HG02943 (cell line): ENCODE data around the gene CEP128.

Experiments
- ATAC-seq: cut with Tn5 transposase; IDR thresholded peaks from one replicate; pipeline ENCODE4 v1.9.1; 2021; ENCODE audit warnings: mild to moderate bottlenecking, low read depth, moderate library complexity; ENCODE audit not compliant: unreplicated experiment

Gene CEP128

DNA sequence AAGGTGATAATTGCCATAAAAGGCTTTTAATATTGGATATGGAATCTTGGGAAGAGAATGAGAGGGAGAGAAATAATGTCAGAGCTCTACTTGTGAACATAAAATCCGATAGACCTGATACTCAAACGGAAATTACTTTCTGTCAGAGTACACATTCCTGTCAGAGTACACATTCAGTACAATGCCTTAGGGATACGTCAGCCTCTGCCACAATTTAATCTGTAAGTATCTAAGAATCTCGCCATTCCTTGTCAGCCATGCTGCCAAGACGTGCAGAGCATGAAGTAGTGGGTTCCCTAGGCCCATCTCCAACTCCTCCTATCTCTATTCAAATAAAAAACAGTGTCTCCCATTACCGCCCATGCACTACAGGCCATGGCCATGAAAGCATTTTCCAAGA lies 242.6 kb downstream of the CEP128 start:
- no peak for ATAC-seq

- ATAC-seq, result no peak
Observed at GRCh38 chr14:80695869-80696268, 245.7 kb downstream of the CEP128 start.

DNA sequence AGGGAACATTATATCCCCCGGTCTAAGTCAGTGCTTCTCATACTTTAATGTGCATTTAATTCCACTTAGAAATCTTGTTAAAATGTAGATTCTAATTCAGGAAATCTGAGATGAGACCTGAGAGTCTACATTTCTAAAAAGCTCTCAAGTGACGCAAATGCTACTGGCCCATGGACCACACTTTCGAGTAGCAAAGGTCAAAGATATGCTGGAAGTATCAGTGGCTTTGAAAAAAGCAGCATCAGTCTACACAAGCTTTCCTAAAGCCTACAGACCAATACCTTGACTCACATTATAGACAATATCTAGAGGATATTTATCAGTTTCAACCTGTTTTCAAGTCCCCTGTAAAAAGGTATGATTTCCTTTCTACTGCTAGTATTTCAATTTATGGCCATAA lies 248.6 kb downstream of the CEP128 start:
- no peak for ATAC-seq

- ATAC-seq, result no peak
Observed at GRCh38 chr14:80681651-80682050, 259.9 kb downstream of the CEP128 start.

DNA sequence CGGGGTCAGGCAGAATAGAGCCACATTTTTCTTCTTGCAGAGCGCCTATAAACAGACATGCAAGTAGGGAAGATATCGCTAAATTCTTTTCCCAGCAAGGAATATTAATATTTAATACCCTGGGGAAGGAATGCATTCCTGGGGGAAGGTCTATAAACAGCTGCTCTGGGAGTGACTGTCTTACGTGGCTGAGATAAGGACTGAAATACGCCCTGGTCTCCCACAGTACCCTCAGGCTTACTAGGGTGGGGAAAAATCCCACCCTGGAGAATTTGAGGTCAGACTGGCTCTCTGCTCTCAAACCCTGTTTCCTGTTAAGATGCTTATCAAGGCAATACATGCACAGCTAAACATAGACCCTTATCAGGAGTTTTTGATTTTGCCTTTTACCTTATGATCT lies 262.3 kb downstream of the CEP128 start:
- no peak for ATAC-seq

DNA sequence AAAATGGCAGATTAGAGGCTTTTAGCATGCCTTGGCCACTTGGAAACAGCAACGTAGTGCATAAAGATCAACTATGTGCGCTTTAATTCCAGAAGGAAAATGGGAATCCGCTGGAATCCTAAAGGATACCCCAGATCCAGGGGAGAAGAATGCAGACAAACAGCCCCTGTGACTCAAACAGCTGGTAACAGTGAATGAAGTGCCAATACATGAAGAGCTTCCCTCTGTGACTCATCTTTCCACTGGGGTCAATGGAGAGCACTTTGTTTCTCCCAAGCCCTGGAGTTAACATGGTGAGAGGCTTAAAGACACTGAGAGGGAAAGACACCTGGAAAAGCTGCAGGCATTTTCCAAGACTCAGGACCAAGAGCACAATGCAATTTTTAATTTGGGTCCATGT lies 263.1 kb downstream of the CEP128 start:
- ATAC-seq, result no peak

GRCh38 chr14:80669426-80669825 lies 272.1 kb downstream of the CEP128 start:
- ATAC-seq, result no peak

GRCh38 chr14:80664576-80664975 lies 277.0 kb downstream of the CEP128 start:
- ATAC-seq, result no peak

- ATAC-seq, result no peak
Observed at GRCh38 chr14:80663541-80663940, 278.0 kb downstream of the CEP128 start.

DNA sequence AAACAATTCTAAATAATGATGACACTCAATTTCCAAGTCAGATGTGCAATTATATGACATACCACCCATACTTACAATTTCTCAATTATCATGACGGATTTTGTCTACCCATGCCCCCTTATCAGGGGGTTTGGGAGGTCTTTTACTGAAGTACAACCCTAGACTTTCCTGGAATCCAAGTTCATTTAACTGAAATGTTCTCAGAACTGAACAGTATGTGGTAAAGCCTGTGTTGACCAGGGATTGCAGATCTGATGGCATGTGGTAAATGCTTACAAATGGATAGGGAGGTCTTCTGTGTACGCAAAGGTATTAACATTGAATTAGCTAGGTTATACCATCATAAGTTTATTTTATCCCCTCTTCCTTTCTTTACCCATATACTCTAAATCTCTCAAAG lies 281.8 kb downstream of the CEP128 start:
- ATAC-seq, result no peak

GRCh38 chr14:80658733-80659132 lies 282.8 kb downstream of the CEP128 start:
- ATAC-seq, result no peak

DNA sequence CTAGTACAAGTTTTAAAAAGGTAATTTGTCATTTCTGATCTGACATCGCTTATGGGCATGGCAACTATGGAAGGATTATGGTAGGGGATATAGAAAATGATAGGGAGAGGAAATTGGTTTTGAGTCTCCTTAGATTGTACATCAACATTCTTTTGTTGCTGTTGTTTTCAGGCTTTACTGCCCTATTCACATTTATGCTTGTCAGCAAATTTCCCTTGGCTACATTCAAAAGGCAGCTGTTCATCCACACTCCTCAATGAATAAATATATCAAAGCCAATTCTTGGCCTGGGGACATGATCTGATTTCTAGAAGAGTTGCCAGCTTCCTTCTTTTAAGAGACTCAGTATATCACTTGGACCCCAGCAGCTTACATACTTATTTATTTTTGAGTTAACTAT lies 283.4 kb downstream of the CEP128 start:
- no peak for ATAC-seq

GRCh38 chr14:80653956-80654355 lies 287.6 kb downstream of the CEP128 start:
- ATAC-seq, result no peak

- no peak for ATAC-seq
Observed at GRCh38 chr14:80645667-80646413, 295.7 kb downstream of the CEP128 start.

GRCh38 chr14:80644826-80645225 lies 296.7 kb downstream of the CEP128 start:
- no peak for ATAC-seq

- no peak for ATAC-seq
Observed at GRCh38 chr14:80638620-80639515, 302.7 kb downstream of the CEP128 start.

DNA sequence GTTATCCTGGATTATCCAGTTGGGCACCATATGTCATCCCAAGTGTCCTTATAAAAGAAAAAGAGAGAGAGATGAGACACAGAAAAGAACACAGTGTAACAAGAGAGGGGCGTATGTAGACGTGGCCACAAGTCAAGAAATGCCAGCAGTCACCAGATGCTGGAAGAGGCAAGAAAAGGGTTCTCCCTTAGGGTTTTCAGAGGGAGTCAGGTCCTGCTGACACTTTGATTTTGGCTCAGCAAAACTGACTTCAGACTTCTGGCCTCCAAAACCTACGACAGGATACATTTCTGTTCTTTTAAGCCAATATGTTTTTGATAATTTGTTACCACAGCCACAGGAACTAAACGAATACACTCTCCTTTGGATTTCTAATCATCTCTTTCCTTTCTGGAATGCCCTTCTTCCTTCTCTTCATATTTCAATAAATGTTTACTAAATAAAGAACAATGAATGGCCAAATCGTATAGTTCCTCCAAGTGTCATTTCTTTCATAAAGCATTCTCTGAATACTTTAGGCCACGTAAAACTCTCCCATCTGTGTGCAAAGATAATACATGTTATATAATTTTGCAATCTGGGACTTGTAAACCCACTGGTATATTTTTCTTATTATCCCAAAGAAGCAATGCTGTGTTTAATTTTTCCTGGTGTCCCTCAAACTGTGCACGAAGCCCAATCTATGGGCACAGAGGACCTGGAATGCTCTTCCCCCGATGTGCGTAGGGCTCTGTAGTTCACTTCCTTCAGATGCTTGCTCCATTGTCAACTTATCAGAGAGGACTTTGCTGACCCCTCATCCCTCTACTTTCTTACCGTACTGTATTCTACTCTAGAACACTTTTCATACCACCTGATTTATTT lies 303.6 kb downstream of the CEP128 start:
- no peak for ATAC-seq

GRCh38 chr14:80636071-80636470 lies 305.5 kb downstream of the CEP128 start:
- ATAC-seq, result no peak

DNA sequence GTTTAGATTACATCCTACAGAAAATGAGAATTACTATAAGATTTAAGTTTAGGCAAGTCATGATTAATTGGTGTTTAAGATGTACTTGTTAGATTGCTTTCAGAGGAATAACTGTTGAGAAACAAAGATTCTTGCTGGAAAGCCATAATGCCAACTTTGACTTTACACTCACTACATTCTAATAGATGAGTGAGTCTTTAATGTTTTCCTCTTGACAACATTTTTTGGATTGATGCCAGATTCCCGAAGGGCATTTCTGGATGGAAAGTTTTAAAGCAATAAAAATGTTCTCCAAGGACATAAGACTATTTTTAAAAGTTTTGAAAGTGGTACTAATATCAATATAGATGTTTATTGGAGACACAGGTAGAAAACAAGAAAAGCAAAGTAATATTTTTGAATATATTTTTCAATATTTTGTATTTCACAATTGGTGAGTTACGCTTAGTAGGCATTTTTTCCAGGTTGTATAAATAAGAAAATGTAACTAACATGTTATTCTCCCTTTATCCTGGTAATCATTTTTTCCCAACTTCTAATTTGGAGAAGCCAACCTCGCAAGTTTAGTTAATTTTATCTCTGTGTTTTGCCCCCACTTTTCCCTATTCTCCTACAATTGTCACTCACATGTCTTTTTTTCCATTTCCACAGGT lies 307.3 kb downstream of the CEP128 start:
- ATAC-seq, result no peak

DNA sequence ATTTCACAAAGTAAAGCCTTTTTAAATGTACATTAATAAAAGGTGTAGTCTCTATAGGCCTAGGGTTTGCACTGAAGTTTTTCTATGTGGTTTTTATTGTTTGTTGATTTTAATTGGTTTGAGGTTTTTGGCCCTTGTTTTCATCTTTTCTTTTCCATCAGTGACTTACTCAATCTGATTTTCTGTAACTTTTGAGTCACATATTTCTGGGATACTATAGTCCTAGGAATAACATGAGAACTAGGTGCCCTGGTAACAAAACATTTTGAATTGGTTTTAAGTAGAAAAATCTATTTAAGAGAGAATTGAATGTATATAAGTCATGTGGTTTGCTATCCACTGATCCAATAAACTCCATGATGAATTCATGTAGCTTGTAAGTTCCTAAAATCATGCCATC lies 311.9 kb downstream of the CEP128 start:
- ATAC-seq, result no peak
